ENCODE results near the gene SYT11.
"Not testable (repeated sequence)": the region's sequence is repeated elsewhere in the genome, so short reads cannot be mapped to it uniquely, and the experiment has no call there.

Gene SYT11

GRCh38 chr1:155899683-155900082 is 40.3 kb downstream of the SYT11 start:
- DNase-seq (ENCODE audit: low read depth): no peak

GRCh38 chr1:155900161-155900560 is 40.8 kb downstream of the SYT11 start:
- no peak for DNase-seq (ENCODE audit: low read depth)

- DNase-seq (ENCODE audit: low read depth): no peak
Observed at GRCh38 chr1:155904261-155904660, 44.9 kb downstream of the SYT11 start.

GRCh38 chr1:155909894-155910293 is 50.5 kb downstream of the SYT11 start:
- no peak for DNase-seq (ENCODE audit: low read depth)

GRCh38 chr1:155910621-155911121 is 51.3 kb downstream of the SYT11 start:
- no peak for DNase-seq (ENCODE audit: low read depth)

GRCh38 chr1:155911156-155912055 is 52.0 kb downstream of the SYT11 start, which contains the start of gene RIT1:
Gene RIT1, minus strand, starts transcription at chr1:155911349. Its CDS starts 588 bp downstream, at chr1:155910761.
- peak; percentile 62 for DNase-seq (ENCODE audit: low read depth)

- DNase-seq (ENCODE audit: low read depth): no peak
Observed at GRCh38 chr1:155912056-155912536, 52.7 kb downstream of the SYT11 start.

GRCh38 chr1:155913969-155914757 is 54.8 kb downstream of the SYT11 start:
- DNase-seq (ENCODE audit: low read depth): no peak

GRCh38 chr1:155918660-155919059 is 59.3 kb downstream of the SYT11 start:
- no peak for DNase-seq (ENCODE audit: low read depth)

- no peak for DNase-seq (ENCODE audit: low read depth)
Observed at GRCh38 chr1:155919801-155920200, 60.4 kb downstream of the SYT11 start.

GRCh38 chr1:155920717-155921116 is 61.4 kb downstream of the SYT11 start:
- DNase-seq (ENCODE audit: low read depth): no peak

- no peak for DNase-seq (ENCODE audit: low read depth)
Observed at GRCh38 chr1:155925506-155925905, 66.1 kb downstream of the SYT11 start.

- DNase-seq (ENCODE audit: low read depth): no peak
Observed at GRCh38 chr1:155929057-155929456, 69.7 kb downstream of the SYT11 start.

- not testable (repeated sequence) for DNase-seq (ENCODE audit: low read depth)
Observed at GRCh38 chr1:155930725-155931124, 71.4 kb downstream of the SYT11 start.

GRCh38 chr1:155931332-155932038 is 72.1 kb downstream of the SYT11 start:
- DNase-seq (ENCODE audit: low read depth): no peak

- no peak for DNase-seq (ENCODE audit: low read depth)
Observed at GRCh38 chr1:155932081-155932480, 72.7 kb downstream of the SYT11 start.

- DNase-seq (ENCODE audit: low read depth): no peak
Observed at GRCh38 chr1:155932487-155932886, 73.1 kb downstream of the SYT11 start.

- no peak for DNase-seq (ENCODE audit: low read depth)
Observed at GRCh38 chr1:155933591-155934096, 74.3 kb downstream of the SYT11 start.

- peak; percentile 99 for DNase-seq (ENCODE audit: low read depth)
Observed at GRCh38 chr1:155934097-155934935, 74.9 kb downstream of the SYT11 start, which contains the start of gene KHDC4. Gene KHDC4, minus strand, starts transcription at chr1:155934413. Its CDS starts 40 bp downstream, at chr1:155934373.
